ENCODE measurements around the gene CCL8. TPM values are rescaled to one million over a fixed set of nuclear protein-coding genes. Genes with fewer than 3 reads are reported as not detected.

Gene CCL8
- total and polyA plus RNA-seq, 10 of the 15 experiments (the other 5 are each of a cell fraction or from before 2014, with no cell fraction given) = not detected

DNA sequence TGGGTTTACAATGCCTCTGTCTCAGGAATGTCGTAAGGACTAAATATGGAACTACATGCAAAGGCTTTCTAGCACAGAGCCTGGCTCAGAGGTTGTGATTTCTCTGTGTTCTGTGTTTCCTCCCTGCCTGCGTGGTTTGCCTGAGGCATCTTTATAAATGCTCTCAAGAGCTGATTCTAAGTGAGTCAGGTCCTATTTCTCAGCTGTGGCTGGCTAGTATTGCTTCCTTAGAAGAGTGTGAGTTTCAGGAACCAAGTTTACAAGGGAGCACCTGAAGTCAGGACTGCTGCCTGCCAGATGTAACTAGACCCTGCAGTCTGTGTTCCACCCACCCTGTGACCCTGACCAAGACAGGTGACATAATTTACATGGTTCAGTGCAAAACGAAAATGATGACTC lies 51.8 kb downstream of the CCL8 start:
- Histone ChIP-seq H3K79me2 (ENCODE audit: control insufficient read depth, insufficient read depth, low read length) (no peaks in the 10 kb centered on the region), H3K27me3 (replicated peaks in 1 of 2; ENCODE audit: control insufficient read depth in 2 of 2, insufficient read depth in 2 of 2, low read length in 1 of 2) (peaks cover 0 to 12% of the 10 kb centered on the region in 2 experiments; a peak in 2 of 4 replicates), H3K27ac (ENCODE audit: control insufficient read depth, insufficient read depth) (no peak overlapping the region), H3K36me3 (ENCODE audit: control insufficient read depth in 2 of 2, insufficient read depth in 2 of 2, low read length in 1 of 2) (no peaks in the 10 kb centered on the region), H2AFZ (ENCODE audit: control insufficient read depth, low read depth, low read length) (no peak overlapping the region), H3K4me1 (ENCODE audit: control insufficient read depth, insufficient read depth, low read length) (peaks cover 13% of the 10 kb centered on the region), H3K4me2 (ENCODE audit: control insufficient read depth, insufficient read depth) (no peak overlapping the region), H3K9me3 (replicated peaks; ENCODE audit: control insufficient read depth, insufficient read depth, low read length) (no peaks in the 10 kb centered on the region), H4K20me1 (ENCODE audit: control insufficient read depth, insufficient read depth) (no peaks in the 10 kb centered on the region), H3K9ac (ENCODE audit: control insufficient read depth, insufficient read depth, low read length) (no peak overlapping the region), H3K4me3 (no peak overlapping the region)
- CTCF ChIA-PET = interaction anchor here (0.9 to 7.2 kb wide), 5 partner anchors 9 to 171 kb away, joined by 3 to 66 read pairs (median 3); partner anchors contain the start of gene CCL1
- ATAC-seq (peak; percentile 85), DNase-seq (ENCODE audit: low read depth, low spot score) (no peak), FAIRE-seq (peak; percentile 89)
- RAD21 ChIA-PET (ENCODE audit: unreplicated experiment) = interaction anchor here (1.4 to 2.7 kb wide), 2 partner anchors 9 to 12 kb away, joined by 6 to 7 read pairs; partner anchors contain the start of gene CCL1
- SMC1A ChIA-PET (ENCODE audit: uncharacterized antibody, unreplicated experiment) = interaction anchor here (2.7 to 3.4 kb wide), 2 partner anchors 9 to 12 kb away, joined by 14 to 19 read pairs; partner anchors contain the start of gene CCL1
- in situ Hi-C loops (cut with MboI) (no loop called here), intact Hi-C loops (cut with micrococcal nuclease; ENCODE audit: unreplicated experiment) (loop anchor here (10.0 kb wide), 1 partner anchor 406 kb away; no protein-coding TSS in a partner anchor)
- WGBS (ENCODE audit: insufficient coverage, insufficient replicate concordance, low lambda C conversion rate, missing lambda C conversion rate) = 29% methylated on average over 3 of the region's 3 CpGs
- no peak for TF ChIP-seq KLF5 (IDR thresholded peaks at IDR 0.05; ENCODE audit: partially characterized antibody)
- TF ChIP-seq IKZF2 (IDR thresholded peaks at IDR 0.05) = 0 out of 4 replicates have a peak, but pooled peaks of 1 of the 2 experiments have one; percentile 16
- peak; percentile 35; the same call in 1 of the 2 replicates for TF ChIP-seq NR2F1 (conservative IDR thresholded peaks at IDR 0.05)
- no peak for TF ChIP-seq POU2F2 (IDR thresholded peaks at IDR 0.05; ENCODE audit: borderline replicate concordance, low read depth, low read length)
- 0 out of 2 replicates have a peak, but pooled peaks have one; percentile 11 for TF ChIP-seq IKZF1 (conservative IDR thresholded peaks at IDR 0.05)
- BruUV-seq (replicated peaks) = no TSS peak
- POLR2A ChIA-PET = interaction anchor here (1.3 to 2.0 kb wide), 2 partner anchors 9 to 12 kb away, joined by 3 to 5 read pairs; partner anchors contain the start of gene CCL1

Other genes starting within 250 kb of the CCL8 start
- gene CCL2, start 64.2 kb upstream of the CCL8 start, total RNA-seq (2014; rRNA removed) = not detected in 2 replicates
- gene CCL2, start 64.2 kb upstream of the CCL8 start, total RNA-seq (2014; rRNA removed; fragmentation: Illumina TruSeq; extraction: Trizol) = not detected in 2 replicates
- not detected in 2 replicates for gene CCL2, start 64.2 kb upstream of the CCL8 start, total RNA-seq (2021)
- gene CCL2, start 64.2 kb upstream of the CCL8 start, polyA plus RNA-seq (2011; rRNA removed) = 0.13 and 0.16 TPM in 2 replicates
- not detected in 2 replicates for gene CCL2, start 64.2 kb upstream of the CCL8 start, polyA plus RNA-seq (2014; fragmentation: Illumina TruSeq; extraction: Trizol)
- not detected for gene CCL2, start 64.2 kb upstream of the CCL8 start, polyA plus RNA-seq (2014; fragmentation: Nextera tagmentation; extraction: Ambion mirVana)
- gene CCL2, start 64.2 kb upstream of the CCL8 start, polyA plus RNA-seq (2014; rRNA removed) = not detected in 2 replicates
- under 1 TPM in 1 of 2 experiments, not detected in 1; 0.18 TPM for gene CCL2, start 64.2 kb upstream of the CCL8 start, polyA plus RNA-seq (2016; fragmentation: Nextera tagmentation; extraction: Ambion mirVana)
- not detected in 2 replicates for gene CCL7, start 49.2 kb upstream of the CCL8 start, total RNA-seq (2014; rRNA removed)
- gene CCL7, start 49.2 kb upstream of the CCL8 start, total RNA-seq (2014; rRNA removed; fragmentation: Illumina TruSeq; extraction: Trizol) = not detected in 2 replicates
- not detected in 2 replicates for gene CCL7, start 49.2 kb upstream of the CCL8 start, total RNA-seq (2021)
- gene CCL7, start 49.2 kb upstream of the CCL8 start, polyA plus RNA-seq (2011; rRNA removed) = not detected in 2 replicates
- gene CCL7, start 49.2 kb upstream of the CCL8 start, polyA plus RNA-seq (2014; fragmentation: Illumina TruSeq; extraction: Trizol) = not detected in 2 replicates
- not detected for gene CCL7, start 49.2 kb upstream of the CCL8 start, polyA plus RNA-seq (2014; fragmentation: Nextera tagmentation; extraction: Ambion mirVana)
- gene CCL7, start 49.2 kb upstream of the CCL8 start, polyA plus RNA-seq (2014; rRNA removed) = not detected in 2 replicates
- gene CCL7, start 49.2 kb upstream of the CCL8 start, polyA plus RNA-seq (2016; fragmentation: Nextera tagmentation; extraction: Ambion mirVana) = not detected
- not detected in 2 replicates for gene CCL11, start 33.7 kb upstream of the CCL8 start, total RNA-seq (2014; rRNA removed)
- not detected in 2 replicates for gene CCL11, start 33.7 kb upstream of the CCL8 start, total RNA-seq (2014; rRNA removed; fragmentation: Illumina TruSeq; extraction: Trizol)
- gene CCL11, start 33.7 kb upstream of the CCL8 start, total RNA-seq (2021) = not detected in 2 replicates
- not detected in 2 replicates for gene CCL11, start 33.7 kb upstream of the CCL8 start, polyA plus RNA-seq (2011; rRNA removed)
- not detected in 2 replicates for gene CCL11, start 33.7 kb upstream of the CCL8 start, polyA plus RNA-seq (2014; fragmentation: Illumina TruSeq; extraction: Trizol)
- gene CCL11, start 33.7 kb upstream of the CCL8 start, polyA plus RNA-seq (2014; fragmentation: Nextera tagmentation; extraction: Ambion mirVana) = not detected
- not detected in 2 replicates for gene CCL11, start 33.7 kb upstream of the CCL8 start, polyA plus RNA-seq (2014; rRNA removed)
- gene CCL11, start 33.7 kb upstream of the CCL8 start, polyA plus RNA-seq (2016; fragmentation: Nextera tagmentation; extraction: Ambion mirVana) = not detected
- gene CCL13, start 37.0 kb downstream of the CCL8 start, total RNA-seq (2014; rRNA removed) = not detected in 2 replicates
- gene CCL13, start 37.0 kb downstream of the CCL8 start, total RNA-seq (2014; rRNA removed; fragmentation: Illumina TruSeq; extraction: Trizol) = not detected in 2 replicates
- not detected in 2 replicates for gene CCL13, start 37.0 kb downstream of the CCL8 start, total RNA-seq (2021)
- not detected in 2 replicates for gene CCL13, start 37.0 kb downstream of the CCL8 start, polyA plus RNA-seq (2011; rRNA removed)
- not detected in 2 replicates for gene CCL13, start 37.0 kb downstream of the CCL8 start, polyA plus RNA-seq (2014; fragmentation: Illumina TruSeq; extraction: Trizol)
- not detected for gene CCL13, start 37.0 kb downstream of the CCL8 start, polyA plus RNA-seq (2014; fragmentation: Nextera tagmentation; extraction: Ambion mirVana)
- not detected in 2 replicates for gene CCL13, start 37.0 kb downstream of the CCL8 start, polyA plus RNA-seq (2014; rRNA removed)
- gene CCL13, start 37.0 kb downstream of the CCL8 start, polyA plus RNA-seq (2016; fragmentation: Nextera tagmentation; extraction: Ambion mirVana) = not detected
- 0.28 and 0.33 TPM in 2 replicates for gene CCL1, start 43.8 kb downstream of the CCL8 start, total RNA-seq (2014; rRNA removed)
- not detected in 2 replicates for gene CCL1, start 43.8 kb downstream of the CCL8 start, total RNA-seq (2014; rRNA removed; fragmentation: Illumina TruSeq; extraction: Trizol)
- 0.54 TPM in 1 of 2 replicates, not detected in the other for gene CCL1, start 43.8 kb downstream of the CCL8 start, total RNA-seq (2021)
- gene CCL1, start 43.8 kb downstream of the CCL8 start, polyA plus RNA-seq (2011; rRNA removed) = 0.14 TPM in 1 of 2 replicates, not detected in the other
- not detected in 2 replicates for gene CCL1, start 43.8 kb downstream of the CCL8 start, polyA plus RNA-seq (2014; fragmentation: Illumina TruSeq; extraction: Trizol)
- 1 to 10 TPM in 1 of 2 experiments, under 1 TPM in 1; 0.84 to 1.8 TPM for gene CCL1, start 43.8 kb downstream of the CCL8 start, polyA plus RNA-seq (2014; fragmentation: Nextera tagmentation; extraction: Ambion mirVana)
- gene CCL1, start 43.8 kb downstream of the CCL8 start, polyA plus RNA-seq (2014; rRNA removed) = 0.28 and 0.40 TPM in 2 replicates
- gene CCL1, start 43.8 kb downstream of the CCL8 start, polyA plus RNA-seq (2016; fragmentation: Nextera tagmentation; extraction: Ambion mirVana) = under 1 TPM in 1 of 2 experiments, not detected in 1; 0.40 TPM